ENCODE results near the gene C1orf122.
"Not testable (repeated sequence)": the region's sequence is repeated elsewhere in the genome, so short reads cannot be mapped to it uniquely, and the experiment has no call there.

The C1orf122 gene

GRCh38 chr1:37764888-37765441 is 42.6 kb upstream of the C1orf122 start, which contains the start of gene EPHA10:
EPHA10 (minus strand) TSS chr1:37765120; CDS start chr1:37765066, 54 bp downstream.
- in situ Hi-C loops (cut with HindIII; ENCODE audit: low sequenced_read_pairs): no loop called here
- DNase-seq (ENCODE audit: low read depth, low spot score): no peak
- H3K4me3 ChIP-seq (ENCODE audit: low read depth, low read length): no peak within 1 kb of the TSS
- TF ChIP-seq, protein P1, sequence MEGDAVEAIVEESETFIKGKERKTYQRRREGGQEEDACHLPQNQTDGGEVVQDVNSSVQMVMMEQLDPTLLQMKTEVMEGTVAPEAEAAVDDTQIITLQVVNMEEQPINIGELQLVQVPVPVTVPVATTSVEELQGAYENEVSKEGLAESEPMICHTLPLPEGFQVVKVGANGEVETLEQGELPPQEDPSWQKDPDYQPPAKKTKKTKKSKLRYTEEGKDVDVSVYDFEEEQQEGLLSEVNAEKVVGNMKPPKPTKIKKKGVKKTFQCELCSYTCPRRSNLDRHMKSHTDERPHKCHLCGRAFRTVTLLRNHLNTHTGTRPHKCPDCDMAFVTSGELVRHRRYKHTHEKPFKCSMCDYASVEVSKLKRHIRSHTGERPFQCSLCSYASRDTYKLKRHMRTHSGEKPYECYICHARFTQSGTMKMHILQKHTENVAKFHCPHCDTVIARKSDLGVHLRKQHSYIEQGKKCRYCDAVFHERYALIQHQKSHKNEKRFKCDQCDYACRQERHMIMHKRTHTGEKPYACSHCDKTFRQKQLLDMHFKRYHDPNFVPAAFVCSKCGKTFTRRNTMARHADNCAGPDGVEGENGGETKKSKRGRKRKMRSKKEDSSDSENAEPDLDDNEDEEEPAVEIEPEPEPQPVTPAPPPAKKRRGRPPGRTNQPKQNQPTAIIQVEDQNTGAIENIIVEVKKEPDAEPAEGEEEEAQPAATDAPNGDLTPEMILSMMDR (IDR thresholded peaks at IDR 0.05; ENCODE audit: low read depth, low read length): no peak

GRCh38 chr1:37765916-37766664 is 41.5 kb upstream of the C1orf122 start:
- in situ Hi-C loops (cut with HindIII; ENCODE audit: low sequenced_read_pairs): no loop called here
- DNase-seq (ENCODE audit: low read depth, low spot score): no peak
- TF ChIP-seq, protein P1 (IDR thresholded peaks at IDR 0.05; ENCODE audit: low read depth, low read length): no peak
- no peak overlapping the region for H3K4me3 ChIP-seq (ENCODE audit: low read depth, low read length)

DNA sequence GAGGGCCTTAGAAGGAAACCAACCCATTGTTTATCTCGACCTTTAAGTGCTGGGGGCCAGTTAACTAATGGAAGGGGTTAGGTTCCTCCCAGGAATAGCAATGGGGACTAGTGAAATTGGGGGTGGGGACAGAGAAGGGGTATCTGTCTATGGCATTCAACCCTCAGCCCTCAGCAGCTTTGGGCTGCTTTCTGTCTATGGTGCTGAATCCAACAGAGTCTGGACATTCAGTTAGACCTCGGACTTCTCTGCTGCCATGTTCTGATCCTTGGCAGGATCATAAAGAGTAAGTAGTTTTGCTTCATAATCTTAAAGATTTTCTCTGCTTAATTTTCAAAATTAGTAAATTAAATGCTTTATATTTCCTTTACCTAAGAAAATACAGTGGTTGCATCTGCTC is 40.1 kb upstream of the C1orf122 start:
- TF ChIP-seq, protein P1 (IDR thresholded peaks at IDR 0.05; ENCODE audit: low read depth, low read length): no peak
- no peak for DNase-seq (ENCODE audit: low read depth, low spot score)
- in situ Hi-C loops (cut with HindIII; ENCODE audit: low sequenced_read_pairs): no loop called here
- H3K4me3 ChIP-seq (ENCODE audit: low read depth, low read length): no peak overlapping the region

GRCh38 chr1:37771440-37771839 is 36.1 kb upstream of the C1orf122 start:
- DNase-seq (ENCODE audit: low read depth, low spot score); in situ Hi-C loops (cut with HindIII; ENCODE audit: low sequenced_read_pairs): not testable (repeated sequence)

GRCh38 chr1:37776946-37777516 is 30.6 kb upstream of the C1orf122 start:
- no peak overlapping the region for H3K4me3 ChIP-seq (ENCODE audit: low read depth, low read length)
- TF ChIP-seq, protein P1 (IDR thresholded peaks at IDR 0.05; ENCODE audit: low read depth, low read length): no peak
- in situ Hi-C loops (cut with HindIII; ENCODE audit: low sequenced_read_pairs): no loop called here
- no peak for DNase-seq (ENCODE audit: low read depth, low spot score)

More at GRCh38 chr1:37771440-37771839, 36.1 kb upstream of the C1orf122 start:
- H3K4me3 ChIP-seq (ENCODE audit: low read depth, low read length): not testable (repeated sequence)

DNA sequence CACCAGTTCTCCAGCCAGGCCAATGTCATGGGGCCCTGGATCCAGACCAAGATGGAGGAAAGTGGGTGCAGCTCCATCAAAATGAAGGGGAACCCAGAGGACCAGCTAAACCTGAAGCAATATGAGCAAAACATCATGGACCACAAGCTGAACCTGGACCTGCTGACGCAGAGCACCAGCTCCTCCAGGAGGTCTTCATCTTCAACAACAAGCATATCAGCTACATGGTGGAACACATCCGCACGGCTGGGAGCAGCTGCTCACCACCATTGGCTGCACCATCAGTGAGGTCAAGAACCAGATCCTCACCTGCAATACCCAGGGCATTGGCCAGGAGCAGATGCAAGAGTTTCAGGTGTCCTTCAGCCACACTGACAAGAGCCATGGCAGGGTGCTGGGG is 28.9 kb upstream of the C1orf122 start:
- no peak overlapping the region for H3K4me3 ChIP-seq (ENCODE audit: low read depth, low read length)
- in situ Hi-C loops (cut with HindIII; ENCODE audit: low sequenced_read_pairs): no loop called here
- TF ChIP-seq, protein P1 (IDR thresholded peaks at IDR 0.05; ENCODE audit: low read depth, low read length): no peak
- DNase-seq (ENCODE audit: low read depth, low spot score): no peak

GRCh38 chr1:37782491-37782890 is 25.1 kb upstream of the C1orf122 start:
- in situ Hi-C loops (cut with HindIII; ENCODE audit: low sequenced_read_pairs): no loop called here
- no peak overlapping the region for H3K4me3 ChIP-seq (ENCODE audit: low read depth, low read length)
- no peak for DNase-seq (ENCODE audit: low read depth, low spot score)
- TF ChIP-seq, protein P1 (IDR thresholded peaks at IDR 0.05; ENCODE audit: low read depth, low read length): no peak

All from astrocyte of the spinal cord (primary cell).